Trophoblast cell (in vitro differentiated cells and primary cell): ENCODE measurements around the gene SLC47A2.

ENCODE experiments used
- DNase-seq, 2 donors: peaks; one replicate each; pipeline ENCODE4 v3.0.0-alpha.2; 2016
- H2AFZ ChIP-seq: 2 replicates; pipeline ENCODE4 v1.6.1; 2013; ENCODE audit warnings: low read length, moderate library complexity, mild to moderate bottlenecking; ENCODE audit not compliant: insufficient read depth, poor library complexity
- H2AK5ac ChIP-seq: 2 replicates; pipeline ENCODE4 v1.6.1; 2013; ENCODE audit warnings: mild to moderate bottlenecking, low read length
- H2BK120ac ChIP-seq: 2 replicates; pipeline ENCODE4 v1.6.1; 2013; ENCODE audit warnings: low read length, mild to moderate bottlenecking, moderate library complexity; ENCODE audit not compliant: insufficient read depth, poor library complexity
- H2BK12ac ChIP-seq: 2 replicates; pipeline ENCODE4 v1.6.1; 2013; ENCODE audit warnings: mild to moderate bottlenecking, low read length, moderate library complexity
- H2BK5ac ChIP-seq: 2 replicates; pipeline ENCODE4 v1.6.1; 2013; ENCODE audit warnings: low read length, low read depth, moderate library complexity, mild to moderate bottlenecking; ENCODE audit not compliant: poor library complexity
- H3K14ac ChIP-seq: 2 replicates; pipeline ENCODE4 v1.6.1; 2013; ENCODE audit warnings: mild to moderate bottlenecking, low read length
- H3K18ac ChIP-seq: 2 replicates; pipeline ENCODE4 v1.6.1; 2013; ENCODE audit warnings: mild to moderate bottlenecking, low read length
- H3K23ac ChIP-seq: 2 replicates; pipeline ENCODE4 v1.6.1; 2013; ENCODE audit warnings: low read length
- H3K27ac ChIP-seq: 2 replicates; pipeline ENCODE4 v1.5.1; 2013; ENCODE audit warnings: low read depth, mild to moderate bottlenecking, inconsistent platforms, low read length, moderate library complexity
- H3K27me3 ChIP-seq: 2 replicates; pipeline ENCODE4 v1.6.1; 2013; ENCODE audit warnings: inconsistent platforms, mild to moderate bottlenecking, low read length, moderate library complexity; ENCODE audit not compliant: insufficient read depth
- H3K36me3 ChIP-seq, 2 experiments: 1 replicate in 1 of 2; 2 replicates in 1 of 2; pipeline ENCODE4 v1.6.1; 2013; ENCODE audit warnings: low read length in 2 of 2, mild to moderate bottlenecking in 2 of 2, moderate library complexity in 1 of 2; ENCODE audit not compliant: insufficient read depth in 2 of 2, control insufficient read depth in 1 of 2
- H3K4ac ChIP-seq: 2 replicates; pipeline ENCODE4 v1.6.1; 2013; ENCODE audit warnings: low read depth, mild to moderate bottlenecking, low read length, moderate library complexity
- H3K4me1 ChIP-seq, 2 experiments: 1 replicate in 1 of 2; 2 replicates in 1 of 2; pipeline ENCODE4 v1.6.1; 2013; ENCODE audit warnings: low read length in 2 of 2, mild to moderate bottlenecking in 2 of 2, moderate library complexity in 1 of 2; ENCODE audit not compliant: insufficient read depth in 2 of 2, control insufficient read depth in 1 of 2
- H3K4me2 ChIP-seq: 2 replicates; pipeline ENCODE4 v1.6.1; 2013; ENCODE audit warnings: inconsistent platforms, mild to moderate bottlenecking, low read length, moderate library complexity
- H3K4me3 ChIP-seq: 2 replicates; pipeline ENCODE4 v1.5.1; 2013; ENCODE audit warnings: mild to moderate bottlenecking, low read depth, low read length, inconsistent platforms
- H3K79me1 ChIP-seq: one replicate; pipeline ENCODE4 v1.6.1; 2013; ENCODE audit warnings: low read length
- H3K79me2 ChIP-seq: 2 replicates; pipeline ENCODE4 v1.6.1; 2013; ENCODE audit warnings: low read length, mild to moderate bottlenecking; ENCODE audit not compliant: control insufficient read depth, insufficient read depth, poor library complexity
- H3K9ac ChIP-seq: 2 replicates; pipeline ENCODE4 v1.6.1; 2013; ENCODE audit warnings: mild to moderate bottlenecking, low read length
- H3K9me3 ChIP-seq: 2 replicates; pipeline ENCODE4 v1.6.1; 2013; ENCODE audit warnings: low read depth, mild to moderate bottlenecking, control low read depth, inconsistent platforms, low read length; ENCODE audit not compliant: insufficient read depth
- H4K12ac ChIP-seq: 2 replicates; pipeline ENCODE4 v1.6.1; 2013; ENCODE audit warnings: low read depth, mild to moderate bottlenecking, low read length, moderate library complexity
- H4K8ac ChIP-seq: 2 replicates; pipeline ENCODE4 v1.6.1; 2013; ENCODE audit warnings: low read depth, mild to moderate bottlenecking, low read length, moderate library complexity
- H4K91ac ChIP-seq: one replicate; pipeline ENCODE4 v1.6.1; 2013; ENCODE audit warnings: low read depth, mild to moderate bottlenecking, low read length, moderate library complexity
- whole genome bisulfite sequencing: extraction: QIAGEN DNeasy Blood & Tissue Kit; methylation state at CpG from one replicate; pipeline ENCODE4 v1.1.7; 2013; ENCODE audit warnings: missing lambda C conversion rate; ENCODE audit not compliant: insufficient read length, insufficient coverage; ENCODE audit errors: extremely low coverage; 5-methylcytosine and 5-hydroxymethylcytosine counted together

SLC47A2 gene

GRCh38 chr17:19714542-19715411 lies 1.6 kb downstream of the SLC47A2 start:
- WGBS, result no CpG with 5 or more reads among the region's 27 CpGs
- no peak for DNase-seq
- H3K27me3 ChIP-seq, result no peaks in the 10 kb centered on the region
- H3K4me3 ChIP-seq, result no peak overlapping the region
- H2AK5ac ChIP-seq, result no peak overlapping the region
- H3K4ac ChIP-seq, result no peak overlapping the region
- no peak overlapping the region for H2BK120ac ChIP-seq
- no peaks in the 10 kb centered on the region for H3K36me3 ChIP-seq
- no peak overlapping the region for H3K23ac ChIP-seq
- H3K18ac ChIP-seq, result no peak overlapping the region
- H3K9me3 ChIP-seq, result peaks cover 2% of the 10 kb centered on the region
- H2AFZ ChIP-seq, result no peak overlapping the region
- no peak overlapping the region for H4K91ac ChIP-seq
- no peak overlapping the region for H2BK12ac ChIP-seq
- no peak overlapping the region for H3K4me2 ChIP-seq
- H3K79me1 ChIP-seq, result no peaks in the 10 kb centered on the region
- H3K27ac ChIP-seq, result no peak overlapping the region
- peaks cover 8 to 13% of the 10 kb centered on the region in 2 experiments for H3K4me1 ChIP-seq
- H3K9ac ChIP-seq, result no peak overlapping the region
- H3K14ac ChIP-seq, result no peak overlapping the region
- H3K79me2 ChIP-seq, result no peaks in the 10 kb centered on the region
- H4K12ac ChIP-seq, result no peak overlapping the region
- H4K8ac ChIP-seq, result no peak overlapping the region
- no peak overlapping the region for H2BK5ac ChIP-seq

GRCh38 chr17:19713901-19714361 lies 2.5 kb downstream of the SLC47A2 start:
- no peak overlapping the region for H3K4me3 ChIP-seq
- no peak overlapping the region for H4K12ac ChIP-seq
- H3K23ac ChIP-seq, result no peak overlapping the region
- H2BK120ac ChIP-seq, result no peak overlapping the region
- H3K9ac ChIP-seq, result no peak overlapping the region
- no peaks in the 10 kb centered on the region for H3K27me3 ChIP-seq
- no peaks in the 10 kb centered on the region for H3K79me2 ChIP-seq
- no peak overlapping the region for H4K8ac ChIP-seq
- no peak overlapping the region for H3K18ac ChIP-seq
- H4K91ac ChIP-seq, result no peak overlapping the region
- no peak overlapping the region for H2AFZ ChIP-seq
- H3K36me3 ChIP-seq, result no peaks in the 10 kb centered on the region
- peaks cover 2% of the 10 kb centered on the region for H3K9me3 ChIP-seq
- H2BK12ac ChIP-seq, result no peak overlapping the region
- peaks cover 2 to 6% of the 10 kb centered on the region in 2 experiments for H3K4me1 ChIP-seq
- no peak overlapping the region for H3K27ac ChIP-seq
- H3K14ac ChIP-seq, result no peak overlapping the region
- no peak overlapping the region for H2AK5ac ChIP-seq
- no peak overlapping the region for H2BK5ac ChIP-seq
- H3K4ac ChIP-seq, result no peak overlapping the region
- no peak overlapping the region for H3K4me2 ChIP-seq
- no peaks in the 10 kb centered on the region for H3K79me1 ChIP-seq
- no CpG with 5 or more reads among the region's 28 CpGs for WGBS
- no peak for DNase-seq

GRCh38 chr17:19713462-19713861 lies 2.9 kb downstream of the SLC47A2 start:
- H3K9me3 ChIP-seq, result peaks cover 2% of the 10 kb centered on the region
- H4K8ac ChIP-seq, result no peak overlapping the region
- H2AK5ac ChIP-seq, result no peak overlapping the region
- H3K14ac ChIP-seq, result no peak overlapping the region
- H4K12ac ChIP-seq, result no peak overlapping the region
- no peak overlapping the region for H2BK5ac ChIP-seq
- H3K79me2 ChIP-seq, result no peaks in the 10 kb centered on the region
- H3K79me1 ChIP-seq, result no peaks in the 10 kb centered on the region
- no peak overlapping the region for H2AFZ ChIP-seq
- no peak overlapping the region for H4K91ac ChIP-seq
- no CpG with 5 or more reads among the region's 16 CpGs for WGBS
- no peak overlapping the region for H3K4me3 ChIP-seq
- DNase-seq, result no peak
- H3K4me1 ChIP-seq, result peaks cover 0 to 2% of the 10 kb centered on the region in 2 experiments
- H3K36me3 ChIP-seq, result no peaks in the 10 kb centered on the region
- H3K27me3 ChIP-seq, result no peaks in the 10 kb centered on the region
- H3K18ac ChIP-seq, result no peak overlapping the region
- H2BK120ac ChIP-seq, result no peak overlapping the region
- H3K4ac ChIP-seq, result no peak overlapping the region
- no peak overlapping the region for H3K27ac ChIP-seq
- H3K9ac ChIP-seq, result no peak overlapping the region
- H3K23ac ChIP-seq, result no peak overlapping the region
- no peak overlapping the region for H2BK12ac ChIP-seq
- no peak overlapping the region for H3K4me2 ChIP-seq

DNA sequence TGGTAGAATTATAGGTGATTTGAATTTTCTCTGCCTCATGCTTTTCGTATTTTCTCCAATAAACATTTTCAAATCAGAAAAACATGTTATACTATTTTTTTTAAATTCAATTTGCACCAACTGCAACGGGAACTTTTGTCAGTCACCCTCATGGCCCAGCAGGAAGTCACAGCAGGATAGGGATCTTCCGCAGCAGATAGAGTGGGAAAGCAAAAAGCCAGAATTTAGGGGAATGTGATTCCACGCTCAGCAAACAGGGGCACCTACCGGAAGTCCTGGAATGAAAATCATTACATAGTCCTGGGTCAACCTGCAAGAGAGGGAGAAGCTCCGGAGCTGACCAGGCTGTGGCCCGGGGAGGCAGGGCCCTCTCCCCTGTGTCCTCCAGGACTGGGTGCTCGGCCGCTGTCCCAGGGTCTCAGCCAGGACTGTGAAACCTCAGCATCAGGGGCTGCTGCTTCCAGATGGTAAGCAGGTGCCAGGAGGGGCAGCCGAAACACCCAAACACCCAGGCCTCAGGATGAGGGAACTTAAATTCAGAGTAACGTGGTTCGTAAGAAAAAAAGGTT lies 3.9 kb downstream of the SLC47A2 start:
- DNase-seq, result no peak
- Histone ChIP-seq H2BK5ac (no peak overlapping the region), H3K4me2 (no peak overlapping the region), H3K79me2 (no peaks in the 10 kb centered on the region), H4K91ac (no peak overlapping the region), H3K27ac (no peak overlapping the region), H3K18ac (no peak overlapping the region), H2BK120ac (no peak overlapping the region), H3K23ac (no peak overlapping the region), H2AK5ac (no peak overlapping the region), H2BK12ac (no peak overlapping the region), H4K12ac (no peak overlapping the region), H2AFZ (no peak overlapping the region), H3K9ac (no peak overlapping the region), H3K27me3 (no peaks in the 10 kb centered on the region), H3K9me3 (peaks cover 2% of the 10 kb centered on the region), H4K8ac (no peak overlapping the region), H3K36me3 (no peaks in the 10 kb centered on the region), H3K14ac (no peak overlapping the region), H3K4me3 (no peak overlapping the region), H3K79me1 (no peaks in the 10 kb centered on the region), H3K4ac (no peak overlapping the region), H3K4me1 (no peaks in the 10 kb centered on the region)
- no CpG with 5 or more reads among the region's 12 CpGs for WGBS
